GM18861 (cell line): ENCODE measurements around the gene RHBDF1.
A peak's percentile ranks its signal among the peaks of the same experiment; 100 is the strongest.

Experiments
- ATAC-seq: cut with Tn5 transposase; IDR thresholded peaks from one replicate; pipeline ENCODE4 v1.9.1; 2021; ENCODE audit not compliant: unreplicated experiment

The RHBDF1 gene

DNA sequence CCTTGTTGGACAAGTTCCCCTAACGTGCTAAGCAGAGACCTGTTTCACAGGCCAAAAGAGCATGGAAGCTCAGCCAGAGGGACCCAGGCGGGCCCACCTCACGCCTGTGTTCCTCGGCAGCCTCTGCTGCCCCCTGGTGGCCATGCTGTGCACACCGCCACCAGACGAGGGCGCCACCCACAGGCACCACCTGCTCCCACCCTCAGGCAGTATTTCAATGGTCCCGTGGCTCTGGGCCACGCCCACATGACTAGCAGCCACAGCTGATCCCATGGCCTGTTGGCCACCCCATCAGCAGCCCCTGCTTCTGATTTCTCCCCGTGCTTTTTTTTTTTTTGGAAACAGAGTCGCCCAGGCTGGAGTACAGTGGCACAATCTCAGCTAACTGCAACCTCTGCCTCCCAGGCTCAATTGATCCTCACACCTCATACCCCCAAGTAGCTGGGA, 24.5 kb upstream of the RHBDF1 start:
- ATAC-seq: peak; percentile 70

- ATAC-seq: no peak
Measured at GRCh38 chr16:94918-95265, 22.5 kb upstream of the RHBDF1 start.

- no peak for ATAC-seq
Measured at GRCh38 chr16:92431-93339, 20.3 kb upstream of the RHBDF1 start.

GRCh38 chr16:91484-91883, 19.1 kb upstream of the RHBDF1 start:
- ATAC-seq: no peak

GRCh38 chr16:89391-90302, 17.2 kb upstream of the RHBDF1 start:
- ATAC-seq: no peak

- ATAC-seq: no peak
Measured at GRCh38 chr16:88613-89012, 16.2 kb upstream of the RHBDF1 start.

DNA sequence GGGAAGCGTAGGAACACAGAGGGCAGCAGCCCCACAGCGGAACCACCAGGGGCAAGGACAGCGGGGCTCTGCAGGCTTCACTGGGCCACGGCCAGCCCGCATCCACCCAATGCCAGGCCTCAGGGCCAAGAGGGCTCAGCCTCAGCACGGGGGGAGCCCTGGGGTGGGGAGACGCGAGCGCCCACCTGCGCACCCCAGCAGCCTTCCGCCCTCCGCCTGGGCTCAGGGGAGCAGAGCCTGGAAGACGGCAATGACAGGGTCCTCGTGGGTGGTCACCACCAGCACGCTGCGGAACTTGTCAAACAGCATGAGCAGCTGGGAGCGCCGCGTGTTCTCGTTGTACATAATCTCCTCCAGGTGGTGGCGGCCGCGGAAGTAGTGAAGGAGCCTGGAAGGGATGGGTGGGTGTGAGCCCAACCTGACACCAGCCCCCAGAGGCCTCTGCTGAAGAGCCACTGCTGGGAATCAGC, 14.1 kb upstream of the RHBDF1 start:
- ATAC-seq: no peak

- ATAC-seq: no peak
Measured at GRCh38 chr16:85865-86264, 13.4 kb upstream of the RHBDF1 start.

GRCh38 chr16:85407-85782, 13.0 kb upstream of the RHBDF1 start:
- ATAC-seq: peak; percentile 19

DNA sequence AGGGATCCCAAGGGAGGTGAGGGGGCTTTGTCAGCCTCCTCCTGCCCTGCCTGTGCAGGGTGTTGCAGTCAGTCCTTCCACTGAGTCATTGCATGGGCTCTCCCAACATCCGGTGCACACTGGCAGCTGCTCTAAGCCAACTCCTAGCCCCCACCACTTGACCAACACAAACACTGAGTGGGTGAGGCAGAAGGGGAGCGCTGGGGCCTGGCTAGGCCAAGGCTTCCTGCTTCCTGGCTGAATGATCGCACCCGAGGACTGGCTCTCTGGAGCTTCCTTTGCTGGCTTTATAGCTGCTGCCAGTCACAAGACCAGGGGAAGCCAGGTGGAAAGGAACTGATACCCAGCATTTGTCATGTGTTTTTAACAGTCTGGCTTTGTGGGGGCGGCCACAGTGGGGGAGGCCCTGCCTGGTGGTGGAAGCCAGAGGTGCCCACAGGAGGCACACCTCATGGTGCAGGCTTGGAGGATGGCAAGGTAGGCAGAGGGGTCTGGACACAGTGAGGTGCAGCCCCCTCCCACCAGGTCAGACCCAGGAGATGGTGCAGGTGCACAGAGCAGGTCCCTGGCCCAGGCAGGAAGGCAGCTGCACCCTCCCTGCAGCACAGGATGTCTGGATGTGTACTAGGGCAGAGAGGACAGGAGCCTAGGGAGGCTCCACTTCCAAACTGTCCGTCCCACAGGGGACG, 12.4 kb upstream of the RHBDF1 start:
- peak; percentile 70 for ATAC-seq

GRCh38 chr16:83781-84615, 11.6 kb upstream of the RHBDF1 start:
- no peak for ATAC-seq

DNA sequence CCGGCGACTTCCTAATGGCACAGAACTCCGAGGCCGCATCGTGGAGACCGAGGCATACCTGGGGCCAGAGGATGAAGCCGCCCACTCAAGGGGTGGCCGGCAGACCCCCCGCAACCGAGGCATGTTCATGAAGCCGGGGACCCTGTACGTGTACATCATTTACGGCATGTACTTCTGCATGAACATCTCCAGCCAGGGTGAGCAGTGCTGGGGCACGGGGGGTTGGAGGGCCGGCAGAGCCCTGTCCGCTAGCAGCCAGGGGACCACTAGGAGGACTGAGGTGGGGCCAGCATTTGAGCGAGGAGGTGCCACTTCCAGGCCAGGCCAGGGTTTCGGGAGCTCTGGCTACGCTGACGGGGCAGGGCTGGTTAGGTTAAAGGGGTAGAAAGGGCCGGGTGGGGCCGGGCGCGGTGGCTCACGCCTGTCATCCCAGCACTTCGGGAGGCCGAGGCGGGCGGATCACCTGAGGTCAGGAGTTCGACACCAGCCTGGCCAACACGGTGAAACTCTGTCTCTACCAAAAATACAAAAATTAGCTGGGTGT, 10.7 kb upstream of the RHBDF1 start:
- ATAC-seq: no peak

DNA sequence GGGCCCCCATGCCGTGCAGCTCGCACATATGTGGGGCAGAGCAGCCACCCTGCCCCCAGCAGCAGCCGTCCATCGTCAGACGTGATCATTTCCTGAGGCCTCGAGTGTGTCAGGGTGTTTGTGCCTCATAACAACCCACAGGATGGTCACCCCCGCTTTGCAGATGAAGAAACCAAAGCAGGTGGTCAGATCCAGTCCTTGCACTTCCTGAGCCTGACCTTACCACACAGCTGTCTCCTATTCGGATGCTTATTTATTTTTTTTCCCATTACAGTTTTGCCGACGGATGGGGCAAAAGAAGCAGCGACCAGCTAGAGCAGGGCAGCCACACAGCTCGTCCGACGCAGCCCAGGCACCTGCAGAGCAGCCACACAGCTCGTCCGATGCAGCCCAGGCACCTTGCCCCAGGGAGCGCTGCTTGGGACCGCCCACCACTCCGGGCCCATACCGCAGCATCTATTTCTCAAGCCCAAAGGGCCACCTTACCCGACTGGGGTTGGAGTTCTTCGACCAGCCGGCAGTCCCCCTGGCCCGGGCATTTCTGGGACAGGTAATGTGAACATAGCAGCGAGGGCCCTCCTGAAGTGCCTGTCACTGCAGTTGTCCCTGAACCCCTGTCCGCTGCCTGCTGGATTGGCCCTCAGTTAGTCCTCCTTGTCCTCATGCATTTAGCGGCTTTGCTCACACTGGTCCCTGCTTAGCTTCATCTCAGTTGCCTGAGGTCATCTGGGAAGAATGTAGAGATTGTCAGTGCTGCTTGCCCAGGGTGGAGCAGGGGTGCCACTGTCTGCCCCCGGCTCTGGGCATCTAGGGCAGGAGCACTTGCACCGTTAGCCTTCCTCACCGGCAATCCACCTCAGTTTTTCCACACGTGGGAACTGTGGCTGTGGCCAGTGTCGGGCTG, 7.0 kb upstream of the RHBDF1 start:
- no peak for ATAC-seq

DNA sequence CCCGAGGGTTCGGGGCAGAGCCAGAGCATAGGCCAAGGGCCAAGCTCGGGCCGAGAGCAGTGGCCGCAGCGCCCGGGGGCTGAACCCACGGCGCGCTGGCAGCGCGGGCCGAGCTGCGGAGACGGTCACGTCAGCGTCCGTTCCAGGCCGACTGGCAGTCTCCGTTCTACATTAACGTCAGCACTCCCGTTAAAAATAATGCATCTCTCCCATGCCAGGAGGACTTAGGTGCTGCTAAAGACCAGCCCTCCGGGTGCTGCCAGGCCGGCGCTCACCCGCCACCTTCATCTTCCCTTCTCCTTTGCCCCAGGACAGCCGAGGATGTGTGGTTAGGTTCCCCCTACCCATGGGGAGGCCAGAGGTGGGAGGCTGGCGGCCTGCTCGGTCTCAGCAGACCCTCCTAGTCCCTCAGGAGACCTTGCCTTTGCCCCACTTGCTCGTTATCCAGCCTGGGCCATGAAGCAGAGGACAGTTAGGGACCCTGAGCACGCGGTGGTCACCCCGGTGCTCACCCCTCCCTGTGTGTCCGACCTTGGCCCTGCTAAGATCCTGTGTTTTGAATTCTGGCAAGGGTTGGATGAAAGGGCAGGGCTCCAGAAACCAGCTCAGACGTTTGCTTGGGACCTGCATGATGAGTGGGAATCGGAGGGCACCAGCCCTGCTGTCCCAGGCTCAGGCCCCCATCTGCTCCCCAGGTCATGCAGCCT, 6.2 kb upstream of the RHBDF1 start:
- ATAC-seq: no peak

DNA sequence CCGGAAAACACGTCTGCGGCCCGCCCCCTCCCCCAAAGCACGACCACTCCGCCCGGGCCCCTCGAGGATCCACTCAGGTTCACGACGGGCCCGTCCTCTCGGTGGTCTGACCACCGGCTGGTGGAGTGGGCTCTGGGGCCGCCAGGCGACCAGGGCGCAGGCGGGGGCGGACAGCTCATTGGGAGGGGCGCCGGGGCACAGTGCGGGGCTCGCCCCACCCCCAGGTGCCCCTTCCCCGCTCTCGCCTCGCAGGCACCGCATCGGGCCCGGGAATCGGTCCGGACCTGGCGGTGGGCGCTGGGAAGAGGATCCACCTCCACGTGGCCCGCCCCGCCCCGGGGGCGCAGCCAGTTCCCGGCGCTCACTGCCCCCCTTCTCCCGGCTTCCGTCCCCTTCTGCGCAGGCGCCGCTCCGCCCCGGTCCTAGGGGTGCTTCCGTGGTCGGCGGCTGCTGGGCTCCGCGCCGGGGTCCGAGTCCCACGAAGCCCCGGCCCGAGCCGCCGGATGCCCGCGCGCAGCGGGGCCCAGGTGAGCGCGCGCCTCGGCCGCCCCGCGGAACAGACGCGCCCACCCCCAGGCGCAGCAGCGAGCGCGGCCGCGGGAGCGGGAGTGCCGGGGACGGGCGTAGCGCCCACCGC, 5.5 kb upstream of the RHBDF1 start, which contains the start of gene MPG:
Gene MPG, plus strand, starts transcription at position 419 of the 637 bp plus-strand sequence. Its CDS starts 85 bp downstream, at position 504.
- peak; percentile 62 for ATAC-seq

GRCh38 chr16:77273-77806, 4.9 kb upstream of the RHBDF1 start:
- peak; percentile 6 for ATAC-seq

DNA sequence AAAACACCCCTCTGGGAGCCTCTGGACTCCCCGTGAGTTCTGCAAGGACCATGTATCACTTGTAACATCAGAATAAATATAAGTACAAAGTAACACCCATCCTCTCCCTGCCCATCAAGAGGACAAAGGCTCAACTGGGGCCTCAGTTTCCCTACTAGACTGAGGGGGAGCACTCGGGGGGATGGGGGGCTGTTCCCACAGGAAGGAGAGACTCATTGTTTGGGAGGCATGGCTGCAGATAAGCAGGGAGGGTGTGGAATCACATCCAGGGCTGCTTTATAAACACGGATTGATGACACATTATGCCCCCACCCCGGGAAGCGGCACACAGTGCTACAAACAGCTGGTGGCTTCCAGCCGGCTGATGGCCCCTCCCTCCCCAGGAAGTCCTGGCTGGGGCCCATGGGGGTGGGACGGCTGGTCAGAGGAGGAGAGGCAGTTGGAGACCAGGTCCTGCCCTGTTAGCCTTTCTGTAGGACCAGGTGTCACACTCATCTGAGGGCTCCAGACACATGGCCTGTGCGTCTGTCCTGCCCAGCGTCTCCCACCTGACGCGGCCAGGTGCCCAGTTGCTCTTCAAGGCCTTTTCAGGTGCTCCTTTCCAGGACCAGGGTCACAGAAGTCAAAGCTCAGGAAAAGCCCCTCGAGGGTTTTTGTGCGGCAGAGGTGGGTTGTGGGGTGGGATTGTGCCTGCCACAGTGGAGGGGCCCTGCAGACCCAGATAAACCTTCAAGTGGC, 4.3 kb upstream of the RHBDF1 start:
- ATAC-seq: no peak
